Measurements from ENCODE around the gene SV2A. TPM values are rescaled to one million over a fixed set of nuclear protein-coding genes. Genes with fewer than 3 reads are reported as not detected.

Gene SV2A
- total and polyA plus RNA-seq, 4 donors, result 4.3 to 20.5 (median 14.9) TPM

Other genes with a start within 250 kb of the SV2A start
- 10 to 100 TPM; 15.9 to 45.0 TPM for gene FCGR1A, start 135.2 kb downstream of the SV2A start, total RNA-seq
- gene FCGR1A, start 135.2 kb downstream of the SV2A start, polyA plus RNA-seq, result 10 to 100 TPM; 12.5 to 25.2 TPM
- gene BOLA1, start 18.3 kb downstream of the SV2A start, total RNA-seq, result 10 to 100 TPM in 1 of 2 donors, 1 to 10 TPM in 1; 8.7 to 14.0 TPM
- 10 to 100 TPM; 22.3 to 26.6 TPM for gene BOLA1, start 18.3 kb downstream of the SV2A start, polyA plus RNA-seq
- 10 to 100 TPM; 37.3 to 42.6 TPM for gene SF3B4, start 10.0 kb upstream of the SV2A start, total RNA-seq
- gene SF3B4, start 10.0 kb upstream of the SV2A start, polyA plus RNA-seq, result 10 to 100 TPM; 18.8 to 37.5 TPM
- 10 to 100 TPM; 42.3 to 55.4 TPM for gene MTMR11, start 19.0 kb upstream of the SV2A start, total RNA-seq
- 10 to 100 TPM; 19.3 to 59.1 TPM for gene MTMR11, start 19.0 kb upstream of the SV2A start, polyA plus RNA-seq
- gene OTUD7B, start 92.9 kb upstream of the SV2A start, total RNA-seq, result 10 to 100 TPM; 36.0 to 41.2 TPM
- 1 to 10 TPM; 6.3 to 6.9 TPM for gene OTUD7B, start 92.9 kb upstream of the SV2A start, polyA plus RNA-seq
- gene VPS45, start 149.9 kb upstream of the SV2A start, total RNA-seq, result 10 to 100 TPM; 52.6 to 58.2 TPM
- 10 to 100 TPM; 19.7 to 39.7 TPM for gene VPS45, start 149.9 kb upstream of the SV2A start, polyA plus RNA-seq
- 100 to 1,000 TPM in 1 of 2 donors, 10 to 100 TPM in 1; 90.6 to 146 TPM for gene PLEKHO1, start 232.1 kb upstream of the SV2A start, total RNA-seq
- 100 to 1,000 TPM in 1 of 2 donors, 10 to 100 TPM in 1; 56.6 to 146 TPM for gene PLEKHO1, start 232.1 kb upstream of the SV2A start, polyA plus RNA-seq

All from aorta (tissue), 4 donors.